ENCODE results near the gene WDR47.

DNA sequence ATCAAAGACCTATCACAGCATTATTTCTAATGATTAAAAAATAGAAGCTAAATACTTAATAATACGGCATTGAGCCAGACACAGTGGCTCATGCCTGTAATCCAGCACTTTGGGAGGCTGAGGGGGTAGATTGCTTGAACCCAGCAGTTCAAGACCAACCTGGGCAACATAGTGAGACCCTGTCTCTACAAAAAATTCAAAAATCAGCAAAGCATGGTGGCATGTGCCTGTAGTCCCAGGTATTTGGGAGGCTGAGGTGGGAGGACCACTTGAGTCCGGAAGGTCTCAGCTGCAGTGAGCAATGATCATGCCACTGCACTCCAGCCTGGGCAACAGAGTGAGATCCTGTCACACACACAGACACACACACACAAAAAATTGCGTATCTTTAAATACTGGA, 23.2 kb upstream of the WDR47 start:
- TF ChIP-seq POLR2A (IDR thresholded peaks at IDR 0.05; ENCODE audit: low read length) (no peak), GATA1 (IDR thresholded peaks at IDR 0.05; ENCODE audit: low read depth, low read length) (no peak)

Data from erythroblast (primary cell).